Subcutaneous adipose tissue (tissue), 4 donors: ENCODE data around the gene KIAA2012. TPM values are rescaled to one million over a fixed set of nuclear protein-coding genes. Genes with fewer than 3 reads are reported as not detected.

ENCODE experiments used
- total RNA-seq, 4 donors: library from RNA; depleted of rRNA; stranded (reverse); fragments of >200 nt; gene quantifications; one replicate each; pipeline ENCODE4 v1.1.0, GENCODE V29; 2016
- TF ChIP-seq, protein P1 (sequence below): fragments of 450-650 bp; IDR thresholded peaks from one replicate; pipeline ENCODE4 v1.5.1; 2016; ENCODE audit warnings: low read depth, mild to moderate bottlenecking, control low read depth, antibody characterized with exemption, moderate library complexity

KIAA2012 gene
- total RNA-seq, 4 donors from 2014 or later = not detected

- TF ChIP-seq, protein P1, sequence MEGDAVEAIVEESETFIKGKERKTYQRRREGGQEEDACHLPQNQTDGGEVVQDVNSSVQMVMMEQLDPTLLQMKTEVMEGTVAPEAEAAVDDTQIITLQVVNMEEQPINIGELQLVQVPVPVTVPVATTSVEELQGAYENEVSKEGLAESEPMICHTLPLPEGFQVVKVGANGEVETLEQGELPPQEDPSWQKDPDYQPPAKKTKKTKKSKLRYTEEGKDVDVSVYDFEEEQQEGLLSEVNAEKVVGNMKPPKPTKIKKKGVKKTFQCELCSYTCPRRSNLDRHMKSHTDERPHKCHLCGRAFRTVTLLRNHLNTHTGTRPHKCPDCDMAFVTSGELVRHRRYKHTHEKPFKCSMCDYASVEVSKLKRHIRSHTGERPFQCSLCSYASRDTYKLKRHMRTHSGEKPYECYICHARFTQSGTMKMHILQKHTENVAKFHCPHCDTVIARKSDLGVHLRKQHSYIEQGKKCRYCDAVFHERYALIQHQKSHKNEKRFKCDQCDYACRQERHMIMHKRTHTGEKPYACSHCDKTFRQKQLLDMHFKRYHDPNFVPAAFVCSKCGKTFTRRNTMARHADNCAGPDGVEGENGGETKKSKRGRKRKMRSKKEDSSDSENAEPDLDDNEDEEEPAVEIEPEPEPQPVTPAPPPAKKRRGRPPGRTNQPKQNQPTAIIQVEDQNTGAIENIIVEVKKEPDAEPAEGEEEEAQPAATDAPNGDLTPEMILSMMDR = no peak
Measured at GRCh38 chr2:202108345-202108744, 35.3 kb downstream of the KIAA2012 start.

- TF ChIP-seq, protein P1 = no peak
Measured at GRCh38 chr2:202109139-202109736, 36.2 kb downstream of the KIAA2012 start.

- TF ChIP-seq, protein P1 = no peak
Measured at GRCh38 chr2:202109737-202110184, 36.7 kb downstream of the KIAA2012 start.

DNA sequence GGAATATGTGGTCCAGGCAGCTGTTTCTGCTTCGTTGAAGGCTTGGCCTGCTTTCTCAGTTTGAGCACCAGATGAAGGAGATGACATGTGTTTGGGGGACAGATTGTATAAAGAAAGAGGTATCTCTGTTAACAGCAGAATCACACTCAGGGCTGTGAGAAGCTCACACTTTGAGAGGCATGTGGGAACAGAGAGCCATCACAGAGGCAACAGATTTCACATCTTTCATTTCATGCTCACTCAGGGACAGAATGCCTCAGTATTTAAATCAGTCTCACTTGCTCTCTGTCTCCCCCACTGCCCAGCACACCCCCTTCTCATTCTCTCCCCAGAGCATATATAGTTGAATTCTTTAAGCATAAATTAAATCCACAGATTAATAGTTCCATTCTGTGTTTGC is 37.4 kb downstream of the KIAA2012 start:
- TF ChIP-seq, protein P1 = no peak

DNA sequence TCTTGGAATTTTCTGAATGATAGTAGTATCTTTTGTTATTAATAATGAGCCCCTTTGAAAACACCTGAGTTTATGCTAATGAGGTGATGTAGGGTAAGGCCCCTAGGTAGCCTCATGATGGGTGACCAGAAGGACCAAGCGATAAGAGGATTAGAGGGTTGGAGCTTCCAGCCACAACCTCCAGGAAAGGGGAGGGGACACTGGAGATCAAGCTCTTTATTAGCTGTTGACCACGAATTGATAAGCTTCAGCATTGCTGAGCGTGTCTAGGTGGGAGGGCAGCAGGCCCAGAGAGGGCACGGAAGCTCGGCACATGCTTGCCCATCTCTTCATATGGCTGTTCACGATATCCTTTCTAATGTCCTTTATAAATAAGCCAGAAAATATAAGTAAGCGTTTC is 39.0 kb downstream of the KIAA2012 start:
- TF ChIP-seq, protein P1 = no peak

DNA sequence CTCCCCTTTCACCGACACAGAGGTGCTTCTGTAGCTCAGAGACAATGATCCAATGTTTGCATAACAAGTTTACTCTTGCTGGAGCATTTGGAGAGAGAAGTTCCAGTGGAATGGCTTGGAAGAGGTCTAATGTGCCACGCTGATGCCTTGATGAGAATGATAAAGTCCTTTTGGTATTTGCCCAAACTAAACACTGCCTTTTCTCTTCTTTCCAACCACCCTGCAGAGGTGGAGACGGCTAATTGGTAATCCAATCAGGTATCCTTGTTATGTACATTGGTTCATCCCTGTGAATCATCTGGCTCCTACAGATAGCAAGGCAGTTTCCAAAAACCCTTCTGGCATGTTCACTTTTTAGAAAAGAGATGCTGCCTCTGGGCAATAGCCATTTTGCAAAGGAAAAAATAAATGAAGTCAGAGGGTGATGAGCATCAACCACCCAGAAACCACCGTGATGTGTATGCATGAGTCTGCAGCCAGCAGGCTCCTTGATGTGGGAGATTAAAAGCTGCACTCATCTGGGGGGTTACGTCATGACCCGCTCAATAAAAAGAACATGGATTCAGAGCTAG is 40.6 kb downstream of the KIAA2012 start:
- TF ChIP-seq, protein P1 = no peak

DNA sequence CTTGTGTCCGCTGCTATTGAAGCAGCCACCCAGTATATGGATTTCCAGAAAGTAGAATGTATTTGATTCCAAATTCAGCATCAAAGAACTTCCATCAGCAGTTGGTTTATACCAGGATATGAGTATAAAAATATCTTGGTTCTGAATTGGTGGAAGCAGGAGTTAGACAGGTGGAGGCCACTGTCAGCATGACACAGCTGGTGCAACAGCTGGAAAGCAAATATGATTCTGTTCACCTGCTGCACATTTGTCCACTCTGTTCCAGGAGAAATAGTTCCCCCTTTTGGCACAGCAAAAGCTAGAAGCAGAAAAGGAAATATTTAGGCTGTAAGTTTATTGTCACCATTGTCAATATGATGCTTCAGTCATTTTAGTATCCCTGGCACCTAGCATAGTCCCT is 41.2 kb downstream of the KIAA2012 start:
- TF ChIP-seq, protein P1 = no peak
